H1 (cell line): ENCODE data around the gene GLMN. TPM values are rescaled to one million over a fixed set of nuclear protein-coding genes. Genes with fewer than 3 reads are reported as not detected.

ENCODE experiments used
- CTCF ChIA-PET: fragments of 300-600 bp; sonication (Branson Sonifier 250); formaldehyde crosslinking; loops from one replicate; lab custom pipeline; 2021; ENCODE audit not compliant: partially characterized antibody; lab: Charles Lee
- POLR2A ChIA-PET: fragments of 300-600 bp; sonication (Branson Sonifier 250); formaldehyde crosslinking; loops from one replicate; lab custom pipeline; 2021; ENCODE audit warnings: inconsistent platforms; ENCODE audit not compliant: partially characterized antibody; lab: Charles Lee
- DNase-seq, 2 experiments: peaks; one replicate each; pipeline versions ENCODE4 v3.0.0 to v3.0.0-alpha.2; 2010 to 2022; ENCODE audit warnings: low spot score in 2 of 2, low read depth in 1 of 2, mixed read lengths in 1 of 2
- FAIRE-seq: peaks from 2 replicates; lab custom pipeline; 2011; peaks lifted over from hg19 to GRCh38; lab: Jason Lieb, UNC
- H2AFZ ChIP-seq: 2 replicates; pipeline ENCODE4 v1.8.1; 2012; ENCODE audit warnings: low read length, inconsistent platforms
- H2AK5ac ChIP-seq: 2 replicates; pipeline ENCODE4 v1.6.1; 2013; ENCODE audit warnings: low read depth, low read length
- H2BK120ac ChIP-seq: replicated peaks from 2 replicates; pipeline ENCODE3; 2013; ENCODE audit warnings: low read depth, low read length, inconsistent platforms
- H2BK12ac ChIP-seq: 2 replicates; pipeline ENCODE4 v1.6.1; 2013; ENCODE audit warnings: low read depth, low read length
- H2BK15ac ChIP-seq: 2 replicates; pipeline ENCODE4 v1.6.1; 2013; ENCODE audit warnings: low read length
- H2BK20ac ChIP-seq: 2 replicates; pipeline ENCODE4 v1.6.1; 2013; ENCODE audit warnings: low read length
- H2BK5ac ChIP-seq: 2 replicates; pipeline ENCODE4 v1.6.1; 2013; ENCODE audit warnings: low read depth, low read length
- H3K14ac ChIP-seq: 2 replicates; pipeline ENCODE4 v1.6.1; 2013; ENCODE audit warnings: inconsistent platforms; ENCODE audit not compliant: insufficient read length
- H3K18ac ChIP-seq: 2 replicates; pipeline ENCODE4 v1.6.1; 2013; ENCODE audit warnings: low read length; ENCODE audit errors: extremely low read depth
- H3K23ac ChIP-seq: 2 replicates; pipeline ENCODE4 v1.6.1; 2013; ENCODE audit warnings: inconsistent platforms; ENCODE audit not compliant: insufficient read length
- H3K23me2 ChIP-seq: 2 replicates; pipeline ENCODE4 v1.6.1; 2013; ENCODE audit warnings: low read depth, low read length
- H3K27ac ChIP-seq: 2 replicates; pipeline ENCODE4 v1.6.1; 2011; ENCODE audit warnings: low read depth, low read length, inconsistent platforms
- H3K27me3 ChIP-seq, 4 experiments: replicated peaks in 1 of 4; 1 replicate in 1 of 4; 2 replicates in 3 of 4; pipeline versions ENCODE4 v1.6.1 to v1.8.1; 2011 to 2013; ENCODE audit warnings: low read length in 3 of 4, mild to moderate bottlenecking in 3 of 4, inconsistent platforms in 2 of 4, mixed read lengths in 2 of 4, moderate library complexity in 1 of 4; ENCODE audit not compliant: control insufficient read depth in 3 of 4, insufficient read depth in 3 of 4; ENCODE audit errors: extremely low read depth in 1 of 4
- H3K36me3 ChIP-seq, 4 experiments: 2 replicates each; pipeline versions ENCODE4 v1.6.1 to v1.8.1; 2011 to 2013; ENCODE audit warnings: mild to moderate bottlenecking in 4 of 4, low read length in 3 of 4, moderate library complexity in 2 of 4, control low read depth in 1 of 4, inconsistent platforms in 1 of 4; ENCODE audit not compliant: insufficient read depth in 4 of 4, control insufficient read depth in 2 of 4
- H3K4ac ChIP-seq: replicated peaks from 2 replicates; pipeline ENCODE3; 2013; ENCODE audit warnings: low read length, low read depth, mixed read lengths, inconsistent platforms; ENCODE audit not compliant: insufficient read length
- H3K4me1 ChIP-seq, 4 experiments: replicated peaks in 1 of 4; 1 replicate in 1 of 4; 2 replicates in 3 of 4; pipeline versions ENCODE4 v1.6.1 to v1.8.1; 2011 to 2013; ENCODE audit warnings: low read length in 3 of 4, inconsistent platforms in 2 of 4, mixed read lengths in 1 of 4; ENCODE audit not compliant: insufficient read depth in 4 of 4, control insufficient read depth in 3 of 4
- H3K4me2 ChIP-seq, 2 experiments: 2 replicates each; pipeline versions ENCODE4 v1.6.1 to v1.8.1; 2011 to 2013; ENCODE audit warnings: low read depth in 2 of 2, low read length in 2 of 2, control low read depth in 1 of 2, inconsistent platforms in 1 of 2, mild to moderate bottlenecking in 1 of 2; ENCODE audit not compliant: insufficient read depth in 1 of 2
- H3K4me3 ChIP-seq, 4 experiments: fragments of 200-600, 300-600 bp in 1 of 4; sonication (generic), shearing (Covaris generic), sonication (Bioruptor Twin) in 1 of 4; 2 replicates each; pipeline versions ENCODE4 v1.5.1 to v1.8.1; 2011 to 2016; ENCODE audit warnings: low read length in 4 of 4, low read depth in 3 of 4, control low read depth in 2 of 4, inconsistent platforms in 2 of 4, mild to moderate bottlenecking in 2 of 4, mixed read lengths in 1 of 4, moderate library complexity in 1 of 4; ENCODE audit not compliant: insufficient read depth in 2 of 4; ENCODE audit errors: extremely low read depth in 1 of 4
- H3K56ac ChIP-seq: replicated peaks from 2 replicates; pipeline ENCODE3; 2013; ENCODE audit warnings: low read depth, mild to moderate bottlenecking, mixed read lengths, low read length, inconsistent platforms; ENCODE audit not compliant: insufficient read length
- H3K79me1 ChIP-seq: 2 replicates; pipeline ENCODE4 v1.6.1; 2013; ENCODE audit warnings: low read depth, low read length, control low read depth
- H3K79me2 ChIP-seq, 2 experiments: 2 replicates each; pipeline versions ENCODE4 v1.6.1 to v1.8.1; 2012 to 2013; ENCODE audit warnings: low read length in 2 of 2, mild to moderate bottlenecking in 2 of 2, inconsistent platforms in 1 of 2; ENCODE audit not compliant: insufficient read depth in 2 of 2, control insufficient read depth in 1 of 2
- H3K9ac ChIP-seq, 4 experiments: replicated peaks in 1 of 4; 1 replicate in 1 of 4; 2 replicates in 3 of 4; pipeline versions ENCODE4 v1.6.1 to v1.8.1; 2011 to 2013; ENCODE audit warnings: low read depth in 3 of 4, low read length in 3 of 4, control low read depth in 2 of 4, mild to moderate bottlenecking in 2 of 4, moderate library complexity in 2 of 4, inconsistent platforms in 1 of 4; ENCODE audit errors: extremely low read depth in 1 of 4
- H3K9me3 ChIP-seq, 2 experiments: 2 replicates each; pipeline versions ENCODE4 v1.6.1 to v1.8.1; 2012 to 2013; ENCODE audit warnings: mild to moderate bottlenecking in 2 of 2, moderate library complexity in 2 of 2, control low read depth in 1 of 2, inconsistent platforms in 1 of 2, low read depth in 1 of 2, low read length in 1 of 2, mixed read lengths in 1 of 2; ENCODE audit not compliant: insufficient read depth in 2 of 2
- H4K20me1 ChIP-seq, 2 experiments: replicated peaks in 1 of 2; 2 replicates each; pipeline versions ENCODE3 to v1.8.1; 2011 to 2013; ENCODE audit warnings: inconsistent platforms in 2 of 2, low read length in 2 of 2, mild to moderate bottlenecking in 1 of 2; ENCODE audit not compliant: insufficient read depth in 2 of 2, control insufficient read depth in 1 of 2
- H4K5ac ChIP-seq: 2 replicates; pipeline ENCODE4 v1.6.1; 2013; ENCODE audit warnings: low read length, low read depth, mixed read lengths, inconsistent platforms; ENCODE audit not compliant: insufficient read length
- H4K8ac ChIP-seq: 2 replicates; pipeline ENCODE4 v1.8.0; 2013; ENCODE audit warnings: mild to moderate bottlenecking, moderate library complexity, low read length, inconsistent platforms; ENCODE audit not compliant: insufficient read depth; ENCODE audit errors: extremely low read depth
- H4K91ac ChIP-seq: replicated peaks from 2 replicates; pipeline ENCODE3; 2013; ENCODE audit warnings: low read length, mixed read lengths, inconsistent platforms; ENCODE audit not compliant: insufficient read length
- ATF3 ChIP-seq: IDR thresholded peaks from 2 replicates; pipeline ENCODE4 v1.6.1; 2011; ENCODE audit warnings: low read depth, mild to moderate bottlenecking, low read length; ENCODE audit not compliant: insufficient read depth
- BCL11A ChIP-seq, 2 experiments: IDR thresholded peaks; one replicate each; pipeline ENCODE4 v1.6.1; 2011; ENCODE audit warnings: low read depth in 2 of 2, low read length in 2 of 2, mild to moderate bottlenecking in 2 of 2
- CBX5 ChIP-seq: fragments of 300-800, 300-1000 bp; sonication (generic); IDR thresholded peaks from 2 replicates; pipeline ENCODE4 v1.7.1; 2016; ENCODE audit warnings: antibody characterized with exemption, low read length, low read depth
- EGR1 ChIP-seq: IDR thresholded peaks from 2 replicates; pipeline ENCODE4 v1.6.1; 2011; ENCODE audit warnings: low read depth, low read length, borderline replicate concordance
- KDM1A ChIP-seq: fragments of 200-600, 300-600 bp; sonication (generic); IDR thresholded peaks from 2 replicates; pipeline ENCODE4 v1.7.1; 2016; ENCODE audit warnings: mild to moderate bottlenecking, low read length, borderline replicate concordance
- PHF8 ChIP-seq: fragments of 200-600 bp; sonication (generic); conservative IDR thresholded peaks from 2 replicates; pipeline ENCODE4 v1.7.1; 2012; ENCODE audit warnings: low read depth, mild to moderate bottlenecking, inconsistent platforms, low read length, moderate library complexity
- RFX5 ChIP-seq: IDR thresholded peaks from 2 replicates; pipeline ENCODE4 v1.6.1; 2011; ENCODE audit warnings: low read depth, low read length, improper control_type of control experiment, borderline replicate concordance
- RNF2 ChIP-seq: fragments of 200-900, 300-1000 bp; sonication (generic); IDR thresholded peaks from 2 replicates; pipeline ENCODE4 v1.7.1; 2016; ENCODE audit warnings: borderline replicate concordance, low read depth, mild to moderate bottlenecking, antibody characterized with exemption, low read length; ENCODE audit not compliant: poor library complexity, severe bottlenecking; ENCODE audit errors: missing control alignments
- SIRT6 ChIP-seq: IDR thresholded peaks from one replicate; pipeline ENCODE4 v1.7.1; 2012; ENCODE audit warnings: low read length, inconsistent platforms
- WGBS, 2 experiments: shearing (Covaris generic) in 1 of 2; methylation state at CpG; one replicate each; pipeline versions ENCODE4 v1.1.6 to v1.1.7; 2013 to 2015; ENCODE audit warnings: low lambda C conversion rate in 2 of 2, mixed read lengths in 2 of 2, inconsistent platforms in 1 of 2, low coverage in 1 of 2, missing lambda C conversion rate in 1 of 2; ENCODE audit not compliant: insufficient replicate concordance in 2 of 2, insufficient coverage in 1 of 2, insufficient read length in 1 of 2; ENCODE audit errors: extremely low coverage in 1 of 2, missing lambda C conversion rate in 1 of 2; 5-methylcytosine and 5-hydroxymethylcytosine counted together
- polyA plus RNA-seq, 7 experiments: library from polyadenylated mRNA; depleted of rRNA in 3 of 7; stranded (reverse) in 5 of 7; unstranded in 2 of 7; fragments of >200 nt in 5 of 7; fragments of 200-250 nt in 2 of 7; gene quantifications; 1 replicate in 5 of 7; 2 replicates in 1 of 7; 4 replicates in 1 of 7; pipeline versions ENCODE4 v1.2.1 to v1.2.3, GENCODE V29; 2011 to 2013; ENCODE audit warnings: missing spikeins in 2 of 7, mixed read lengths in 2 of 7
- total RNA-seq: library from RNA; stranded (reverse); fragmentation: NEBNext Ultra II Directional; extraction: Animal tissue kit (Norgen Biotek cat#: 25700); gene quantifications from 2 replicates; pipeline ENCODE4 v1.2.1, GENCODE V29; 2021

Gene GLMN
- total and polyA plus RNA-seq, 2 of the 8 experiments (the other 6 are each of a cell fraction or from before 2014, with no cell fraction given): 5.7 to 25.0 TPM

GRCh38 chr1:92329347-92330129, 30.8 kb upstream of the GLMN start:
- H2BK12ac ChIP-seq: no peak overlapping the region
- peaks cover 0 to 12% of the 10 kb centered on the region in 2 experiments; a peak in 3 of 4 replicates for H3K9me3 ChIP-seq
- H3K79me1 ChIP-seq: no peaks in the 10 kb centered on the region
- POLR2A ChIA-PET: no interaction called here
- H3K4me2 ChIP-seq: no peak overlapping the region
- H2BK20ac ChIP-seq: no peak overlapping the region
- WGBS, 2 experiments: 93% methylated on average over 6 of the region's 6 CpGs; no CpG with 5 or more reads in 1 of the 2 experiments
- H3K18ac ChIP-seq: no peak overlapping the region
- H3K23me2 ChIP-seq: no peaks in the 10 kb centered on the region
- H3K4me3 ChIP-seq: no peak overlapping the region
- H3K9ac ChIP-seq: no peak overlapping the region
- H4K91ac ChIP-seq: no peak overlapping the region
- no peak overlapping the region for H3K56ac ChIP-seq
- no peaks in the 10 kb centered on the region for H3K79me2 ChIP-seq
- H4K5ac ChIP-seq: no peak overlapping the region
- FAIRE-seq: no peak
- no peak overlapping the region for H3K4ac ChIP-seq
- H2AFZ ChIP-seq: no peak overlapping the region
- H2BK5ac ChIP-seq: no peak overlapping the region
- no peak overlapping the region for H4K8ac ChIP-seq
- CTCF ChIA-PET: interaction anchor here (0.6 to 1.2 kb wide), 3 partner anchors 11 to 261 kb away, joined by 3 read pairs; no protein-coding TSS in a partner anchor
- no peaks in the 10 kb centered on the region for H4K20me1 ChIP-seq
- no peak overlapping the region for H3K14ac ChIP-seq
- peaks cover 0 to 30% (median 9%) of the 10 kb centered on the region in 4 experiments; a peak in 2 of 8 replicates for H3K36me3 ChIP-seq
- H3K23ac ChIP-seq: no peak overlapping the region
- TF ChIP-seq RNF2: no peak
- no peak for TF ChIP-seq CBX5
- no peak for TF ChIP-seq PHF8
- no peak for TF ChIP-seq EGR1
- no peak for TF ChIP-seq SIRT6
- TF ChIP-seq ATF3: no peak
- no peak for TF ChIP-seq KDM1A
- TF ChIP-seq BCL11A (IDR thresholded peaks at IDR 0.05; ENCODE audit: low read depth in 2 of 2, low read length in 2 of 2): no peak
- TF ChIP-seq RFX5: no peak
- no peaks in the 10 kb centered on the region for H3K4me1 ChIP-seq
- no peak for DNase-seq
- H3K27me3 ChIP-seq: no peaks in the 10 kb centered on the region
- no peak overlapping the region for H2AK5ac ChIP-seq
- H2BK15ac ChIP-seq: no peak overlapping the region
- H3K27ac ChIP-seq: no peak overlapping the region
- H2BK120ac ChIP-seq: no peak overlapping the region
